ENCODE data around the gene GTF3C5.
"Not testable (repeated sequence)": the region's sequence is repeated elsewhere in the genome, so short reads cannot be mapped to it uniquely, and the experiment has no call there.

The GTF3C5 gene

DNA sequence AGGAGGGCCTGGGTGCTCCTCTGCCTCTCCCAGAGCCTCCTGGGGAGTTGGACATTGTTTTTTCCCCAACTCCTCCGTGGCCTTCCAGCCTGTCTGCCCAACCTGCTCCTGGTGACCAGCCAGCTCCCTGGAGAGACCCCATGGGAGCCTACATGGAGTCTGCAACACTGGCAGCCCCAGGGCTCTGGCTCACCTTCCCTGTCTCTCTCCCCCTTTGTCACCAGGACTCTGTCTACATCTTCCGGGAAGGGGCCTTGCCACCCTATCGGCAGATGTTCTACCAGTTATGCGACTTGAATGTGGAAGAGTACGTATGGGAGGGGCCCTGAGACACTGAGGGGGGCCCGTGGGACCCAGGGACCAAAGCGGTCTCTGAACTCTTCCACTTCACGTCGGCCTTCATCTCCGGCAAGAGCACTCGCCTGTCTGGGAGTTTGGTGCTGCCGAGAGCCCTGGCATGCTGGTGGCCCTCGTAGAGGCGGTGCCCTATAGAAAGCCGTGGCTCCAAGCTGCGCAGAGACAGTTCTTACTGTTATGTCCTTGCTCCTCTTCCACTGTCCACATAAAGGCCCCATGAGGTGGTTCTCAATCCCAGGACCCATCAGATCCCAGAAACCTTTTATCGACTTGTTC lies 25.1 kb downstream of the GTF3C5 start:
- DNase-seq (ENCODE audit: low spot score): no peak

DNA sequence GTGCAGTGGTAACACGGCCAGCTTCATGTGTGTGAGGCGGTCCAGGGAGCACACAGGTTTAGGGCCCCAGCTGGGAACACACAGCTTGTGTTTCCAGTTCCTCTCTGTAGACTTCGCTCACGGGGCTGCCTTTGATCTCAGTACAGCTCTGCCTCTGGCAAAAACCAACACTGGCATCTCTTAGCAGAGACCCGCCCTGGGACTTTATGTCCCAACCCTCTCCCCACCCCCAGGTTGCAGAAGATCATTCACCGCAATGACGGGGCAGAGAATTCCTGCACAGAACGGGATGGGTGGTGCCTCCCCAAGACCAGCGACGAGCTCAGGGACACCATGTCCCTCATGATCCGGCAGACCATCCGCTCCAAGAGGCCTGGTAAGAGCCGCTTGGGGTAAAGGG lies 25.7 kb downstream of the GTF3C5 start:
- DNase-seq (ENCODE audit: low spot score): no peak

DNA sequence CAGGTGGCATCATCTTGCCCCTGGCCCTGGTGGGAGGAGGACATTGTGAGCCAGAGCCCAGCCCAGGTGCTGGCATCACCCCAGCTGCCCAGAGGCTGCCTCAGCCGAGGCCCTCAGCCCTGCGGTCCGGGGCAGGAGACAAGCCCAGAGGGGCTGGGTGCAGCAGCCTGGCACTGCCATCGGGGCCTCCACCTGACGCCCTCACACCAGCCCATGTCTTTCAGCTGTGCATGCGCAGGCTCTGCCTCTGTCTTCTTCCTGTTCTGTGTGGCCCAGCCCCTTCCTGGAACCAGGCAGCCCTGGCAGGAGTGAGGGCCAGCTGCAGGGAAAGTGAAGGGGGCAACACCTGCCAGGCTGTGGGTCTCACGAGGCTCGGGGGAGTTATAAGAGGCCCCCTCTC lies 26.2 kb downstream of the GTF3C5 start:
- DNase-seq (ENCODE audit: low spot score): no peak

DNA sequence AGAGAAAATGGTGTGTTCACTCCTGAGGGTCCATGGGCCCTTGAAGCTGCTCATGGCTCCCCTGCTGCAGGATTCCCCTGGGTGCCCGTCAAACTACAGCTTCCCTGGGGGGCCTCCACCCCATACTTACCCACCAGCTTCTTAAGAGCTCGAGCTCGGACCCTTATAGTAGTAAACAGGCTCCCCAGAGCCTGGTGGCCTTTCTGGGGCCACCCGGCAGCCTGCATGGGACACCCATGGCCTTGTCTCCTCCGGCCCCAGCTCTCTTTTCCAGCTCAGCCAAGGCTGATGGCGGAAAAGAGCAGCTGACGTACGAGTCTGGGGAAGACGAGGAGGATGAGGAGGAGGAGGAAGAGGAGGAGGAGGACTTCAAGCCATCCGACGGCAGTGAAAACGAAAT lies 26.8 kb downstream of the GTF3C5 start:
- DNase-seq (ENCODE audit: low spot score): no peak

DNA sequence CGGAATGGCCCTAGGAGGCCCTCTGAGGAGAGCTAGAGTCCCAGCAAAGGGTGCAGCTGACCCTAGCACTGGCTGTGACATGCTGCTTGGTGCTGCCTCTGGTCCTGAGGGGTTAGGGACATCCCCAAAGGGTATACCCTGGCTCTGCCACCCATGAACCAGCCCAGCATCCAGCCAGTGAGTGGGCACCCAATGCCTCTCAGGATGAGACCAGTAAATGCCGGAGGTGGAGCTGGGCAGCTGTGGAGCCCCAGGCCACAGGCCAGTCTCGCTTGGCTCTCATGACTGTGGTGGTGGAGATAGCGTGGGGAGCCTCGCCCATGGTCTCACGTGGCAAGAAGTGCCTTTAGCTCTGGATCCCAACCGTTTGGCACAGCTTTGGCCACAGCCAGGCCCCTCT lies 27.3 kb downstream of the GTF3C5 start:
- DNase-seq (ENCODE audit: low spot score): no peak

DNA sequence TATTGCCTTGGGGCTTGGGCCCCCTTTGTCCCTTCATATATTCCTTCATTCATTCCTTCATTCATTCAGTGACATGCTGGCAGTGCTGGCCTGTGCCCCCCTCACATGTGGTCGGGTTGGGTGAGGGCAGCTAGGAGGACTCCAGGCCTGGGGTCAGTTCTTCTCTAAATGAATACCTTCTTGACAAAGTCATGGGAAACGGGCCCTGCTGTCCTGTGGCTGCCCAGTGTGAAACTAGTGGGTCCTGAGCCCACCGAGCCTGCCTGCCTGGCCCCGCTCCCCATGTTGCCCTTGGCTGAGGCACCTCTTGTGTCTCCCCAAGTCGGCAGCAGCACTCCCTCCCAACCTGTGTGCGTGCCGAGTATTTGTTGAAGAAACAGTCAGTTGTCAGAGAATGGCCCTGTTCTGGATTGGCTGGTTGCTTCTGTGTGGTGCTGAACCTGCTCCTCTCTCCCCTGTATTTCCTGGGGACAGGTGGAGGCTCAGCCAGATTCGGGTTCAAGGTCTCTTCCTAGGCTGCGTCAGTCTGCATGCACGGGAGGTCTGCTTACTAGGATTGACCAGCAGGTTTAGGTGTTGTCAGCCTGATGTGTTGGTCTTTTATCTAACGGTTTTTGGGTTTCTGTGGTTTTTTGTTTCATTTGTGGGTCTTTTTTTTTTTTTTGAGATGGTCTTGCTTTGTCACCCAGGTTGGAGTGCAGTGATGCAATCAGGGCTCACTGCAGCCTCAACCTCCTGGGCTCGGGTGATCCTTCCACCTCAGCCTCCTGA lies 27.9 kb downstream of the GTF3C5 start:
- no peak for DNase-seq (ENCODE audit: low spot score)

DNA sequence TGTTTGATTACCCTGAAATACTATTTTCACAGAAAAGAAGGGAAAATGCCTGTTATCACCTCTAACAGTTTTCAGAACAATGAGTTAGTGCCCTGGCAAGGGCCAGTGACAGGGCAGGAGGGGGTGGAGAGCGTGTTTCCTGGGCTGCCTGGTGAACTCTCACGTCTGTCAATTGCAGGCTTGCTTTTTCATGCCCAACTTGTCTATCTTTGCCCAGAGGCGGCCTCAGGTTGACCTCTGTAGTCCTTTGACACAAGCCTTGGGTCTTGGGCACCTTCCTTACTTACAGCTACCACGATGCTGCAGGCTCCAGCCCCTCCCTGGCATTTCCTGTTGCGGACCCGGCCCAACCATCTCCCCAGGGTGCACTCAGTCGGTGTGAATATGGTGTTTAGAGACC lies 28.8 kb downstream of the GTF3C5 start:
- DNase-seq (ENCODE audit: low spot score): no peak

DNA sequence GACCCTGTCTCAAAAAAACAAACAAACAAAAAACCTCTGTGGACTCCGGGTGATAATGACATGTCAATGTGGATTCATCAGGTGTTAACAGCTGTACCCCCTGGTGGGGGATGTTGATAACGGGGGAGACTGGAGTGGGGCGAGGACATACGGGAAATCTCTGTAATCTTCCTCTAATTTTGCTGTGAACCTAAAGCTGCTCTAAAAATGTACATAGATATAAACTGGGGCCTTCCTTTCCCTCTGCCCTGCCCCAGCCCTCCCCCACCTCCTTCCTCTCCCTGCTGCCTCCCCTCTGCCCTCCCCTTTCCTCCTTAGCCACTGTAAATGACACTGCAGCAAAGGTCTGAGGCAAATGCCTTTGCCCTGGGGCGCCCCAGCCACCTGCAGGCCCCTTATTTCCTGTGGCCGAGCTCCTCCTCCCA lies 29.6 kb downstream of the GTF3C5 start:
- no peak for DNase-seq (ENCODE audit: low spot score)

DNA sequence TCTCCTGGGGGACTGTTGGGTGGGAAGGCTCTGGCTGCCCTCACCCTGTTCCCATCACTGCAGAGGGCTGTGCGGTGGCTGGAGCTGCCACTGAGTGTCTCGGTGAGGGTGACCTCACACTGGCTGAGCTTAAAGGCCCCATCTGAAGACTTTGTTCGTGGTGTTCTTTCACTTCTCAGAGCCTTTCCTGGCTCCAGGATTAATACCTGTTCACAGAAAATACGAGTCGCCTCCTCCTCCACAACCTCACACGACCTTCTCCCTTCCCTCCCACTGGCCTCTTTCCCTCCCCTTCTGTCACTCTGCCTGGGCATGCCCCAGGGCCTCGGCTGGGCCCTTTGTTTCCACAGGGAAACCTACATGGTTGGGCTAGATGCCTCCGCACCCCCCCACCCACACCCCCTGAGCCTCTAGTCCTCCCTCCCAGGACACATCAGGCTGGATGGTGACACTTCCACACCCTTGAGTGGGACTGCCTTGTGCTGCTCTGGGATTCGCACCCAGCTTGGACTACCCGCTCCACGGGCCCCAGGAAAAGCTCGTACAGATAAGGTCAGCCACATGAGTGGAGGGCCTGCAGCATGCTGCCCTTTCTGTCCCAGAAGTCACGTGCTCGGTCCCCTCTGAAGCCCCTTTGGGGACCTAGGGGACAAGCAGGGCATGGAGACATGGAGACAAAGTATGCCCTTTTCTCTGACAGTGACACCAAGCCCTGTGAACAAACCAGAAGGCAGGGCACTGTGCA lies 30.4 kb downstream of the GTF3C5 start:
- DNase-seq (ENCODE audit: low spot score): not testable (repeated sequence)

DNA sequence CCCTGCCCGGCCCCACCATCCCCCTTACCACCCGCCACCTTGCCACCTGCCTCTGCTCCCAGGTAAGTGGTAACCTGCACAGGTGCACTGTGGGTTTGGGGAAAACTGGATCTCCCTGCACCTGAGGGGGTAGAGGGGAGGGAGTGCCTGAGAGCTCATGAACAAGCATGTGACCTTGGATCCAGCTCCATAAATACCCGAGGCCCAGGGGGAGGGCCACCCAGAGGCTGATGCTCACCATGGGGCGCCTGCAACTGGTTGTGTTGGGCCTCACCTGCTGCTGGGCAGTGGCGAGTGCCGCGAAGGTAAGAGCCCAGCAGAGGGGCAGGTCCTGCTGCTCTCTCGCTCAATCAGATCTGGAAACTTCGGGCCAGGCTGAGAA lies 31.0 kb downstream of the GTF3C5 start, which contains the start of gene CEL:
CEL (plus strand) TSS at position 218 of the 382 bp plus-strand sequence; CDS start at position 240, 22 bp downstream.
- DNase-seq (ENCODE audit: low spot score): not testable (repeated sequence)

DNA sequence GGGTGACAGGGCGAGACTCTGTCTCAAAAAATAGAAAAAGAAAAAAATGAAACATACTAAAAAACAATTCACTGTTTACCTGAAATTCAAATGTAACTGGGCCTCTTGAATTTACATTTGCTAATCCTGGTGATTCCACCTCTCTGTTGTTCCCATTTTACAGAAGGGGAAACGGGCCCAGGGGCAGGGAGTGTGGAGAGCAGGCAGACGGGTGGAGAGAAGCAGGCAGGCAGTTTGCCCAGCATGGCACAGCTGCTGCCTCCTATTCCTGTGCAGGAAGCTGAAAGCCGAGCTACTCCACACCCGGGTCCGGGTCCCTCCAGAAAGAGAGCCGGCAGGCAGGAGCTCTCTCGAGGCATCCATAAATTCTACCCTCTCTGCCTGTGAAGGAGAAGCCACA lies 31.8 kb downstream of the GTF3C5 start:
- not testable (repeated sequence) for DNase-seq (ENCODE audit: low spot score)

DNA sequence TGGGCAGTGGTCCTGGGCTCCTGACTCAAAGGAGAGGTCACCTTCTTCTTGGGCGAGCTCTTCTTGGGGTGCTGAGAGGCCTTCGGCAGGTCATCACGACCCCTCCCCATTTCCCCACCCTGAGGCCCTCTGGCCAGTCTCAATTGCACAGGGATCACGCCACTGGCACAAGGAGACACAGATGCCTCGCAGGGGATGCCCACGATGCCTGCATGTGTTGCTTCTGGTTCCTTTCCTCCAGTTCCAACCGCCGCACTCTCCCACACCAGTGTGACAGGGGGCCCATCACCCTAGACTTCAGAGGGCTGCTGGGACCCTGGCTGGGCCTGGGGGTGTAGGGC lies 32.3 kb downstream of the GTF3C5 start:
- DNase-seq (ENCODE audit: low spot score): no peak

DNA sequence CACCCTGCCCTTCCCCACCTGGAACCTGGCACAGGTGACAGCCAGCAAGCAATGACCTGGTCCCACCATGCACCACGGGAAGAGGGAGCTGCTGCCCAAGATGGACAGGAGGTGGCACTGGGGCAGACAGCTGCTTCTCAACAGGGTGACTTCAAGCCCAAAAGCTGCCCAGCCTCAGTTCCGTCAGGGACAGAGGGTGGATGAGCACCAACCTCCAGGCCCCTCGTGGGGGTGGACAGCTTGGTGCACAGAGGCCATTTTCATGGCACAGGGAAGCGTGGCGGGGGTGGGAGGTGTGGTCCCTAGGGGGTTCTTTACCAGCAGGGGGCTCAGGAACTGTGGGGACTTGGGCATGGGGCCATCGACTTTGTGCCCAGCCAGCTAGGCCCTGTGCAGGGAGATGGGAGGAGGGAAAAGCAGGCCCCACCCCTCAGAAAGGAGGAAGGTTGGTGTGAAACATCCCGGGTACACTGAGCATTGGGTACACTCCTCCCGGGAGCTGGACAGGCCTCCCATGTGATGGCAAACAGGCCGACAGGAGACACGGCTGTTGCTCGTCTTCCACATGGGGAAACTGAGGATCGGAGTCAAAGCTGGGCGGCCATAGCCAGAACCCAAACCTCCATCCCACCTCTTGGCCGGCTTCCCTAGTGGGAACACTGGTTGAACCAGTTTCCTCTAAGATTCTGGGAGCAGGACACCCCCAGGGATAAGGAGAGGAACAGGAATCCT lies 32.9 kb downstream of the GTF3C5 start:
- no peak for DNase-seq (ENCODE audit: low spot score)

DNA sequence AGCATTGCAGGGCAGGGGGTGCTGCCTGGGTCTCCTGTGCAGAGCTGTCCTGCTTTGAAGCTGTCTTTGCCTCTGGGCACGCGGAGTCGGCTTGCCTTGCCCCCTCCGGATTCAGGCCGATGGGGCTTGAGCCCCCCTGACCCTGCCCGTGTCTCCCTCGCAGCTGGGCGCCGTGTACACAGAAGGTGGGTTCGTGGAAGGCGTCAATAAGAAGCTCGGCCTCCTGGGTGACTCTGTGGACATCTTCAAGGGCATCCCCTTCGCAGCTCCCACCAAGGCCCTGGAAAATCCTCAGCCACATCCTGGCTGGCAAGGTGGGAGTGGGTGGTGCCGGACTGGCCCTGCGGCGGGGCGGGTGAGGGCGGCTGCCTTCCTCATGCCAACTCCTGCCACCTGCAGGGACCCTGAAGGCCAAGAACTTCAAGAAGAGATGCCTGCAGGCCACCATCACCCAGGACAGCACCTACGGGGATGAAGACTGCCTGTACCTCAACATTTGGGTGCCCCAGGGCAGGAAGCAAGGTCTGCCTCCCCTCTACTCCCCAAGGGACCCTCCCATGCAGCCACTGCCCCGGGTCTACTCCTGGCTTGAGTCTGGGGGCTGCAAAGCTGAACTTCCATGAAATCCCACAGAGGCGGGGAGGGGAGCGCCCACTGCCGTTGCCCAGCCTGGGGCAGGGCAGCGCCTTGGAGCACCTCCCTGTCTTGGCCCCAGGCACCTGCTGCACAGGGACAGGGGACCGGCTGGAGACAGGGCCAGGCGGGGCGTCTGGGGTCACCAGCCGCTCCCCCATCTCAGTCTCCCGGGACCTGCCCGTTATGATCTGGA lies 33.7 kb downstream of the GTF3C5 start:
- DNase-seq (ENCODE audit: low spot score): no peak

DNA sequence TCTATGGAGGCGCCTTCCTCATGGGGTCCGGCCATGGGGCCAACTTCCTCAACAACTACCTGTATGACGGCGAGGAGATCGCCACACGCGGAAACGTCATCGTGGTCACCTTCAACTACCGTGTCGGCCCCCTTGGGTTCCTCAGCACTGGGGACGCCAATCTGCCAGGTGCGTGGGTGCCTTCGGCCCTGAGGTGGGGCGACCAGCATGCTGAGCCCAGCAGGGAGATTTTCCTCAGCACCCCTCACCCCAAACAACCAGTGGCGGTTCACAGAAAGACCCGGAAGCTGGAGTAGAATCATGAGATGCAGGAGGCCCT lies 34.2 kb downstream of the GTF3C5 start:
- DNase-seq (ENCODE audit: low spot score): no peak

DNA sequence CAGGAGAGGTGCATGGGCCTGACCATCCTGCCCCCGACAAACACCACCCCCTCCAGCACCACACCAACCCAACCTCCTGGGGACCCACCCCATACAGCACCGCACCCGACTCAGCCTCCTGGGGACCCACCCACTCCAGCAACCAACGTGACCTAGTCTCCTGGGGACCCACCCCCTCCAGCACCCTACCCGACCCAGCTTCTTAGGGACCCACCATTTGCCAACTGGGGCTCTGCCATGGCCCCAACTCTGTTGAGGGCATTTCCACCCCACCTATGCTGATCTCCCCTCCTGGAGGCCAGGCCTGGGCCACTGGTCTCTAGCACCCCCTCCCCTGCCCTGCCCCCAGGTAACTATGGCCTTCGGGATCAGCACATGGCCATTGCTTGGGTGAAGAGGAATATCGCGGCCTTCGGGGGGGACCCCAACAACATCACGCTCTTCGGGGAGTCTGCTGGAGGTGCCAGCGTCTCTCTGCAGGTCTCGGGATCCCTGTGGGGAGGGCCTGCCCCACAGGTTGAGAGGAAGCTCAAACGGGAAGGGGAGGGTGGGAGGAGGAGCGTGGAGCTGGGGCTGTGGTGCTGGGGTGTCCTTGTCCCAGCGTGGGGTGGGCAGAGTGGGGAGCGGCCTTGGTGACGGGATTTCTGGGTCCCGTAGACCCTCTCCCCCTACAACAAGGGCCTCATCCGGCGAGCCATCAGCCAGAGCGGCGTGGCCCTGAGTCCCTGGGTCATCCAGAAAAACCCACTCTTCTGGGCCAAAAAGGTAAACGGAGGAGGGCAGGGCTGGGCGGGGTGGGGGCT lies 35.6 kb downstream of the GTF3C5 start:
- no peak for DNase-seq (ENCODE audit: low spot score)

DNA sequence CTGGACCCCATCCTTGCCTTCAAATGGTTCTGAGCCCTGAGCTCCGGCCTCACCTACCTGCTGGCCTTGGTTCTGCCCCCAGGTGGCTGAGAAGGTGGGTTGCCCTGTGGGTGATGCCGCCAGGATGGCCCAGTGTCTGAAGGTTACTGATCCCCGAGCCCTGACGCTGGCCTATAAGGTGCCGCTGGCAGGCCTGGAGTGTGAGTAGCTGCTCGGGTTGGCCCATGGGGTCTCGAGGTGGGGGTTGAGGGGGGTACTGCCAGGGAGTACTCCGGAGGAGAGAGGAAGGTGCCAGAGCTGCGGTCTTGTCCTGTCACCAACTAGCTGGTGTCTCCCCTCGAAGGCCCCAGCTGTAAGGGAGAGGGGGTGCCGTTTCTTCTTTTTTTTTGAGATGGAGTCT lies 36.2 kb downstream of the GTF3C5 start:
- no peak for DNase-seq (ENCODE audit: low spot score)

DNA sequence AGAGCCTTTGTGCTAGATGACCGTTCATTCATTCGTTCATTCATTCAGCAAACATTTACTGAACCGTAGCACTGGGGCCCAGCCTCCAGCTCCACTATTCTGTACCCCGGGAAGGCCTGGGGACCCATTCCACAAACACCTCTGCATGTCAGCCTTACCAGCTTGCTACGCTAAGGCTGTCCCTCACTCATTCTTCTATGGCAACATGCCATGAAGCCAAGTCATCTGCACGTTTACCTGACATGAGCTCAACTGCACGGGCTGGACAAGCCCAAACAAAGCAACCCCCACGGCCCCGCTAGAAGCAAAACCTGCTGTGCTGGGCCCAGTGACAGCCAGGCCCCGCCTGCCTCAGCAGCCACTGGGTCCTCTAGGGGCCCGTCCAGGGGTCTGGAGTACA lies 37.0 kb downstream of the GTF3C5 start:
- no peak for DNase-seq (ENCODE audit: low spot score)

DNA sequence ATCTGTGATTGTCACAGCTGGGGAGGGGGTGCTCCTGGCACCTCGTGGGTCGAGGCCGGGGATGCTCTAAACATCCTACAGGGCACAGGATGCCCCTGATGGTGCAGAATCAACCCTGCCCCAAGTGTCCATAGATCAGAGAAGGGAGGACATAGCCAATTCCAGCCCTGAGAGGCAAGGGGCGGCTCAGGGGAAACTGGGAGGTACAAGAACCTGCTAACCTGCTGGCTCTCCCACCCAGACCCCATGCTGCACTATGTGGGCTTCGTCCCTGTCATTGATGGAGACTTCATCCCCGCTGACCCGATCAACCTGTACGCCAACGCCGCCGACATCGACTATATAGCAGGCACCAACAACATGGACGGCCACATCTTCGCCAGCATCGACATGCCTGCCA lies 37.6 kb downstream of the GTF3C5 start:
- DNase-seq (ENCODE audit: low spot score): not testable (repeated sequence)

DNA sequence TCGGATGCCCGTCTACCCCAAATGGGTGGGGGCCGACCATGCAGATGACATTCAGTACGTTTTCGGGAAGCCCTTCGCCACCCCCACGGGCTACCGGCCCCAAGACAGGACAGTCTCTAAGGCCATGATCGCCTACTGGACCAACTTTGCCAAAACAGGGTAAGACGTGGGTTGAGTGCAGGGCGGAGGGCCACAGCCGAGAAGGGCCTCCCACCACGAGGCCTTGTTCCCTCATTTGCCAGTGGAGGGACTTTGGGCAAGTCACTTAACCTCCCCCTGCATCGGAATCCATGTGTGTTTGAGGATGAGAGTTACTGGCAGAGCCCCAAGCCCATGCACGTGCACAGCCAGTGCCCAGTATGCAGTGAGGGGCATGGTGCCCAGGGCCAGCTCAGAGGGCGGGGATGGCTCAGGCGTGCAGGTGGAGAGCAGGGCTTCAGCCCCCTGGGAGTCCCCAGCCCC lies 39.7 kb downstream of the GTF3C5 start:
- not testable (repeated sequence) for DNase-seq (ENCODE audit: low spot score)

DNA sequence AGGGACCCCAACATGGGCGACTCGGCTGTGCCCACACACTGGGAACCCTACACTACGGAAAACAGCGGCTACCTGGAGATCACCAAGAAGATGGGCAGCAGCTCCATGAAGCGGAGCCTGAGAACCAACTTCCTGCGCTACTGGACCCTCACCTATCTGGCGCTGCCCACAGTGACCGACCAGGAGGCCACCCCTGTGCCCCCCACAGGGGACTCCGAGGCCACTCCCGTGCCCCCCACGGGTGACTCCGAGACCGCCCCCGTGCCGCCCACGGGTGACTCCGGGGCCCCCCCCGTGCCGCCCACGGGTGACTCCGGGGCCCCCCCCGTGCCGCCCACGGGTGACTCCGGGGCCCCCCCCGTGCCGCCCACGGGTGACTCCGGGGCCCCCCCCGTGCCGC lies 40.2 kb downstream of the GTF3C5 start:
- not testable (repeated sequence) for DNase-seq (ENCODE audit: low spot score)
